ENCODE results near the gene ZNF865.
A peak's percentile ranks its signal among the peaks of the same experiment; 100 is the strongest.

ZNF865 gene

DNA sequence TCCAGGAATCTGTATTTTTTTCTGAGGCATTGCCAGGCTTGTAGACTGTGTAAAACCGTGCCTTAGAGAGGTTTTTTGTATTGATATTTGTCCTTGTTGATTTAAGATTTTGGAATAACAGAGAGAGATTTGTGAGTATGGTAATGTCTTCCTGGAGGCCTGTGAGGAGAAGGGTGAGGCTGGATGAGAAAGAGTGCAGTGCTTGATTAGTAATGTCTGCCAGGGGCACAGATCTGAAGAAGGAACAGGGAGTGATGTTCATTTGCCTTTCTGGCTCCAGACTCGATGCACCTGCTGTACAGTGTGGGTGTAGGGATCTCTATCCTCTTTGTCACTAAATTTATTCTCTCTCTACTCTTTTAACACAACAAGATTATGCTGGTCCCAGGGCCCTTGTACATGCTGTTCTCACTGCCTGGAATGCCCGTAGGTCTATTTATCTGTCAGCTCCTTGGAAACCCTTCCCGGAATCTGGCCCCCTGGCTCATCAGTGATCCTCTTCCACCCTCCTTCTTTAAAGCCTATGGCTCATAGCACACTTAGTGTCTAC lies 10.4 kb upstream of the ZNF865 start:
- in situ Hi-C loops (cut with MboI; ENCODE audit: low pct_unique_long_range_greater_than_20kb, low sequenced_read_pairs, unreplicated experiment), result no loop called here
- no peak for DNase-seq (ENCODE audit: low spot score)
- TF ChIP-seq CTCF (IDR thresholded peaks at IDR 0.05; ENCODE audit: extremely low read depth, insufficient read depth, missing control alignments), result no peak

- no peak for DNase-seq (ENCODE audit: low spot score)
- in situ Hi-C loops (cut with MboI; ENCODE audit: low pct_unique_long_range_greater_than_20kb, low sequenced_read_pairs, unreplicated experiment), result no loop called here
- TF ChIP-seq CTCF (IDR thresholded peaks at IDR 0.05; ENCODE audit: extremely low read depth, insufficient read depth, missing control alignments), result no peak
Measured at GRCh38 chr19:55596304-55596703, 9.1 kb upstream of the ZNF865 start.

DNA sequence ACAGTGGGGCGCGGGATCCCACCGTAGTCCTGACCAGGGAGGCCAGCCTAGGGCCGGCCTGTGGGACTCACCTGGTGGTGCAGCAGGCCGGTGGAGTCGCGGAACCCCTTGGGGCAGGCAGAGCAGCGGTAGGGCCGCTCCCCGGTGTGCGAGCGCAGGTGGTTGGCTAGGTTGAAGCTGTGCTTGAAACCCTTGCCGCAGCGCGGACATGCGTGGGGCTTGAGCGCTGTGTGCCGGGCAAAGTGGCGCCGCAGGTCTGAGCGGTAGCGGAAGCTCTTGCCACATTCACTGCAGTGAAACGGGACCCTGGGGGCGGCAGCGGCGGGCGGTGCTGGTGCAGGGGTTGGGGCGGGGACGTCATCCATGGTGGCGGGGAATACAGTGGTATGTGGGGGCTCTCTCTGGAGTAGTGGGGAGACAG lies 7.9 kb upstream of the ZNF865 start:
- no peak for DNase-seq (ENCODE audit: low spot score)
- in situ Hi-C loops (cut with MboI; ENCODE audit: low pct_unique_long_range_greater_than_20kb, low sequenced_read_pairs, unreplicated experiment), result no loop called here
- no peak for TF ChIP-seq CTCF (IDR thresholded peaks at IDR 0.05; ENCODE audit: extremely low read depth, insufficient read depth, missing control alignments)

DNA sequence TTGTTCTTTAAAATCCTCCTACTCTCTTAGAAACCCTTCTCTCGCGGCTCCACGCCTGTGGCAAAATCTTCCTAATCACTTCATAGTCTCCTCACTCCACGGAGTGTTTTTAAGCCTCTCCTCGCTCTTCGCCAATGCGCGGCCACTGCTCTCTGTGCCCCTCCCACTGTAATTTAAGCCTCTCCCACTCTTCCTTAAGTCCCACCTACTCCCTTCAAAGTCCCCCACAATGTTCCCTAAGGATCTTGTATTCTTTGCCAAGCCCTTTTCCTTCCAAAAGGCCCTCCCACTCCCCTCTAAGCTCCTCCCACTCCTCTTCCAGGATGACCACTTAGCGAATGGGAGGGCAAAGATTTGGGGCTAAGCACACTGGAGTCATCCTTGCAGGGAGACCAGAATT lies 7.4 kb upstream of the ZNF865 start:
- TF ChIP-seq CTCF (IDR thresholded peaks at IDR 0.05; ENCODE audit: extremely low read depth, insufficient read depth, missing control alignments), result no peak
- in situ Hi-C loops (cut with MboI; ENCODE audit: low pct_unique_long_range_greater_than_20kb, low sequenced_read_pairs, unreplicated experiment), result no loop called here
- DNase-seq (ENCODE audit: low spot score), result no peak

DNA sequence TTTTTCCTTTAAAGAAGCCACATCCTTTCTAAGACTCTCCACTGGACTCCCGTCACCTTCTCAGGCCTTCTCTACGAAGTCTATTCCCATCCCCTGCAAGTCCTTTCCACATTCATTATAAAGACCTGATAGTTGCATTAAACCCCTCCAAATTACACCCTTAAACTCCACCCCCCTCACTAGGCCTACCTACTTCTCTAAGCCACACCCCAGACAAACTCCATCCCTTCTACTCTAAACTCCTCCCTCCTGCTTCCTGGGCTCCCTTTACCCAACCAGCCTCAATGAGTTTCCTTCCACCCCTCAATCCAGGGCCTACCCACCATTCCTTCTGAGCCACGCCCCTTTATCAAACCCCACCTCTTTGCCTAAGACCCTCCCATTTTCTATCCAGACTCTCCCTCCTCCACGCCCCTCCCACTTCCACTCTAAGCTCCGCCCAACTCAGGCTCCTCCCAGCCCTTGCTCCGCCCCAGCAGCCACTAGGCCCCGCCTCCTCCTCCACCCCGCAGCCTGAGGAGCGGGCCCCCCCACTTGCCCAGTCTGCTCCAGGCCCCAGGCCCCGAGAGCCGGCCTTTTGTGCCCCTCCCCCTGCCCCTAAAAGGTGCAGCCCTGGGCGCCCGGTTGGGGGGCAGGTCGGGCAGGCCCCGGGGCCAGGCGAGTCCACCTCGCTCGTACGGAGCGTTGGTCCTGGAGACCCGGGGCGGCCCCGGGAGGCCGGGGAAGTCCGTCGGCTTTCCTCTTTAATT lies 6.6 kb upstream of the ZNF865 start:
- in situ Hi-C loops (cut with MboI; ENCODE audit: low pct_unique_long_range_greater_than_20kb, low sequenced_read_pairs, unreplicated experiment), result no loop called here
- no peak for TF ChIP-seq CTCF (IDR thresholded peaks at IDR 0.05; ENCODE audit: extremely low read depth, insufficient read depth, missing control alignments)

GRCh38 chr19:55599468-55599841 lies 6.0 kb upstream of the ZNF865 start, which contains the start of gene FIZ1:
FIZ1 (minus strand) TSS chr19:55599517; CDS start chr19:55597865, 1,652 bp downstream.
- peak; percentile 91 for DNase-seq (ENCODE audit: low spot score)
- no peak for TF ChIP-seq CTCF (IDR thresholded peaks at IDR 0.05; ENCODE audit: extremely low read depth, insufficient read depth, missing control alignments)
- in situ Hi-C loops (cut with MboI; ENCODE audit: low pct_unique_long_range_greater_than_20kb, low sequenced_read_pairs, unreplicated experiment), result no loop called here

More for the DNA sequence above, 6.6 kb upstream of the ZNF865 start:
- DNase-seq (ENCODE audit: low spot score), result peak; percentile 94

Measured in GM13977 (cell line).